ENCODE data around the gene PRAMEF1. TPM values are rescaled to one million over a fixed set of nuclear protein-coding genes. Genes with fewer than 3 reads are reported as not detected.

The PRAMEF1 gene
- total and polyA plus RNA-seq, 2 experiments from 2014 or later: not detected

DNA sequence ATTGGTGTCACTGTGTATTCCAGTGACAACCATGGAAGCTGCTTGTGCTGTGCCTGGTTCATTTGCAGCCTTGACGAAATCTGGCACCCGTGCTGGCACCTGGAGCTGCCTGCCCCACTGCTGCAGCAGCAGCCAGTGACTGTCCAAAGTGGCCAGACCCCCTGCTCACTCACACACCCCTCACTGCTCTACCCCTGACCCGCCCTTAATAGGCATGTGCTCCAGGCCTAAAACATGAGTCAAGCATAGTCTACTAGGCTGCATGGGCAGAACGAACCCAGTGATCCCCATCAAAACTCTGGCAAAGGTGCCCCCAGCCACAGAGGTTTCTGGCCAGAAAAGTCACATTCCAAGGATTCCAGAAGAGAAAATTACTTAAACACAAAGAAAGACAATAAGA is 7.7 kb downstream of the PRAMEF1 start:
- H3K4me1 ChIP-seq (ENCODE audit: insufficient read depth): no peaks in the 10 kb centered on the region
- H3K9me3 ChIP-seq (ENCODE audit: low read depth): no peaks in the 10 kb centered on the region
- no peak overlapping the region for H3K4me3 ChIP-seq
- no peaks in the 10 kb centered on the region for H3K27me3 ChIP-seq (replicated peaks; ENCODE audit: insufficient read depth)
- in situ Hi-C loops (cut with MboI): no loop called here
- H3K27ac ChIP-seq: no peak overlapping the region
- H3K9me2 ChIP-seq (ENCODE audit: insufficient read depth): no peaks in the 10 kb centered on the region
- H3K36me3 ChIP-seq (ENCODE audit: low read depth): no peaks in the 10 kb centered on the region
- no peaks in the 10 kb centered on the region for H3F3A ChIP-seq (ENCODE audit: insufficient read depth)
- H3K9ac ChIP-seq: no peak overlapping the region
- H2AFZ ChIP-seq: no peak overlapping the region
- no peak overlapping the region for H3K4me2 ChIP-seq (ENCODE audit: unreplicated experiment)
- WGBS, 2 experiments (ENCODE audit: low coverage in 1 of 2, low lambda C conversion rate in 2 of 2, missing lambda C conversion rate in 2 of 2): 11 to 12% methylated on average over 4 of the region's 4 CpGs
- no peaks in the 10 kb centered on the region for H4K20me1 ChIP-seq (ENCODE audit: insufficient read depth)
- H3K79me2 ChIP-seq (ENCODE audit: insufficient read depth): no peaks in the 10 kb centered on the region
- no peak for TF ChIP-seq EZH2phosphoT487 (IDR thresholded peaks at IDR 0.05; ENCODE audit: insufficient read depth, low read depth)
- no peak for TF ChIP-seq EZH2 (IDR thresholded peaks at IDR 0.05; ENCODE audit: insufficient read depth, poor library complexity, severe bottlenecking)
- no peak for DNase-seq

DNA sequence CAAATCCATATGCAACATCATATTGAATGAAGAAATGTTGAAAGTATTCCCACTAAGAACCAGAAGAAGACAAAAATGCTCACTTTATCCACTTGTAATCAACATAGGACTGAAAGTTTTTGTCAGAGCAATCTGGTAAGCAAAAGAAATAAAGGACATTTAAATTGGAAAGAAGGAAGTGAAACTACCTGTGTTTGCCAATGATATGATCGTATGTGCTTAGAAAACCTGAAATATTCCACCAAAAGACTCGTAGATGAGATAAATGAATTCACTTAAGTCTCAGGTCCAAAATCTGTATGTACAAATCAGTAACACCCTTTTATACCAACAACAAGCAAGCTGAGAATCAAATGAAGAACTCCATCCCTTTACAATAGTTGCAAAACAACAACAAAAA is 8.5 kb downstream of the PRAMEF1 start:
- Histone ChIP-seq H2AFZ (no peak overlapping the region), H4K20me1 (ENCODE audit: insufficient read depth) (no peaks in the 10 kb centered on the region), H3F3A (ENCODE audit: insufficient read depth) (no peaks in the 10 kb centered on the region), H3K27me3 (replicated peaks; ENCODE audit: insufficient read depth) (no peaks in the 10 kb centered on the region), H3K4me1 (ENCODE audit: insufficient read depth) (no peaks in the 10 kb centered on the region), H3K27ac (no peak overlapping the region), H3K9me3 (ENCODE audit: low read depth) (no peaks in the 10 kb centered on the region), H3K9ac (no peak overlapping the region), H3K36me3 (ENCODE audit: low read depth) (no peaks in the 10 kb centered on the region), H3K9me2 (ENCODE audit: insufficient read depth) (no peaks in the 10 kb centered on the region), H3K4me2 (ENCODE audit: unreplicated experiment) (no peak overlapping the region), H3K79me2 (ENCODE audit: insufficient read depth) (no peaks in the 10 kb centered on the region), H3K4me3 (no peak overlapping the region)
- in situ Hi-C loops (cut with MboI): no loop called here
- 21 to 29% methylated on average over 2 of the region's 2 CpGs for WGBS, 2 experiments (ENCODE audit: low coverage in 1 of 2, low lambda C conversion rate in 2 of 2, missing lambda C conversion rate in 2 of 2)
- TF ChIP-seq EZH2phosphoT487 (IDR thresholded peaks at IDR 0.05; ENCODE audit: insufficient read depth, low read depth) (no peak), EZH2 (IDR thresholded peaks at IDR 0.05; ENCODE audit: insufficient read depth, poor library complexity, severe bottlenecking) (no peak)
- DNase-seq: no peak

DNA sequence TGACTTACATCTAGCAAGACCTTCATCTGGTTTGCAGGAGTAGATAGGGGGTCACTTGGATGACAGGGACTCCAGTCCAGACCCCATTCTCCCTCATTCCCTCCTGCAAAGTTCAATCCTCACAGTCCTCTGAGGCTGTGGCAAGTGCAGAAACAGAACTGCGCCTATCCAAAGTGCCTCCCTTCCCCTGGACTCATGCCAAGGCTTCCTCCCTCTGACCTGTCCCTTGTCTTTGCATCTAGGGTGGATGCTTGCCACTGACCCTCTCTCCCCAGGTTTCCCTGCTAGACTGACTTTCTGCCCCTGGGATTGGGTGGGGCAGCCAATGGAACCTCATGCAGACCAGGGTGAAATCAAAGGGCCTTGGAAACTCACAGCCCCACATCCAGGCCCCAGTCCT is 18.7 kb downstream of the PRAMEF1 start:
- no peak for DNase-seq
- H2AFZ ChIP-seq: peak overlapping the region; percentile 45; the same call in 1 of the 2 replicates
- H3K9me2 ChIP-seq (ENCODE audit: insufficient read depth): no peaks in the 10 kb centered on the region
- no peaks in the 10 kb centered on the region for H4K20me1 ChIP-seq (ENCODE audit: insufficient read depth)
- H3K36me3 ChIP-seq (ENCODE audit: low read depth): no peaks in the 10 kb centered on the region
- peaks cover 13% of the 10 kb centered on the region for H3K4me1 ChIP-seq (ENCODE audit: insufficient read depth)
- no peaks in the 10 kb centered on the region for H3K9me3 ChIP-seq (ENCODE audit: low read depth)
- peak overlapping the region; percentile 14; the same call in 1 of the 2 replicates for H3K9ac ChIP-seq
- 38 to 45% methylated on average over 1 of the region's 1 CpG for WGBS, 2 experiments (ENCODE audit: low coverage in 1 of 2, low lambda C conversion rate in 2 of 2, missing lambda C conversion rate in 2 of 2)
- H3F3A ChIP-seq (ENCODE audit: insufficient read depth): peaks cover 4% of the 10 kb centered on the region; the same call in 1 of the 2 replicates
- peak overlapping the region; percentile 61; the same call in 1 of the 2 replicates for H3K27ac ChIP-seq
- H3K4me3 ChIP-seq: no peak overlapping the region
- TF ChIP-seq EZH2 (IDR thresholded peaks at IDR 0.05; ENCODE audit: insufficient read depth, poor library complexity, severe bottlenecking) (no peak), EZH2phosphoT487 (IDR thresholded peaks at IDR 0.05; ENCODE audit: insufficient read depth, low read depth) (no peak)
- H3K27me3 ChIP-seq (replicated peaks; ENCODE audit: insufficient read depth): no peaks in the 10 kb centered on the region
- H3K4me2 ChIP-seq (ENCODE audit: unreplicated experiment): no peak overlapping the region
- H3K79me2 ChIP-seq (ENCODE audit: insufficient read depth): no peaks in the 10 kb centered on the region
- in situ Hi-C loops (cut with MboI): no loop called here

DNA sequence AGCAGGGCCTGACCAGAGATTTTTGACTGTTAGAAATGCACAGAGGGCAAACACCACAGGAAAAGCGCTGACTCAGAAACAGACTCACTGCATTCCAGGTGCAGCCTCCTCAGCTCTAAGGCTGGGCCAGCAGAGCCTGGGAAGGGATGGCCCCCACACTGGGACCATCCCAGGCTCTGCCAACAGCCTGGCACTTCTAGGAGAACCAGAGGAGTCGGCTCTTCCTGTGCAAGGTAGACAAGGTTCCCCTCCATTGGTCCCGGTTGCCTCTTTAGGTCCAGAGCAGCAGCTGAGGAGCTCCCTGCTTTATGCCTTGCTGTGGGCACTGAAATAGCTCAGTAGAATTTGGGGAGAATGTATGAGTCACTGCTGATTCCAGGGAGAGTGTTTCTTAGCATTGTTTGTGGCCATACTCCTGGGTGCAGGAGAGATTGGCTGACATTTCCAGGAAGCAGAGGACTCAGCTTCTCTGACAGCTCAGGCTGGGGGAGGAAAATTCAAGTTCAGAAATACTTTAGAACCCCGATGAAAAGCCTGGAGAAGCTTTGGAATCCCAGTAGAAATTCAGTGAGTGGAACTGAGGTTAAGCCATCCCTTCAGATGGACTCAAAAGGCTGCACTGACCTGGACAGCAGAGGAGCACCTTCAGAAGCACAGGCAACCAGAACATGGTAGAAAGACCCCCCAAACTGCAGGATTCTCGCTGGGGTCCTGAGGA is 19.7 kb downstream of the PRAMEF1 start:
- H3K4me2 ChIP-seq (ENCODE audit: unreplicated experiment): peak overlapping the region; percentile 59
- TF ChIP-seq EZH2 (IDR thresholded peaks at IDR 0.05; ENCODE audit: insufficient read depth, poor library complexity, severe bottlenecking) (no peak), EZH2phosphoT487 (IDR thresholded peaks at IDR 0.05; ENCODE audit: insufficient read depth, low read depth) (no peak)
- H3K27ac ChIP-seq: peak overlapping the region; percentile 61
- H3F3A ChIP-seq (ENCODE audit: insufficient read depth): peaks cover 4% of the 10 kb centered on the region; the same call in 1 of the 2 replicates
- no peaks in the 10 kb centered on the region for H3K27me3 ChIP-seq (replicated peaks; ENCODE audit: insufficient read depth)
- H3K9ac ChIP-seq: peak overlapping the region; percentile 43
- H3K36me3 ChIP-seq (ENCODE audit: low read depth): no peaks in the 10 kb centered on the region
- peak; percentile 67 for DNase-seq
- H3K9me3 ChIP-seq (ENCODE audit: low read depth): no peaks in the 10 kb centered on the region
- WGBS, 2 experiments (ENCODE audit: low coverage in 1 of 2, low lambda C conversion rate in 2 of 2, missing lambda C conversion rate in 2 of 2): 21 to 28% methylated on average over 5 of the region's 5 CpGs
- H3K9me2 ChIP-seq (ENCODE audit: insufficient read depth): no peaks in the 10 kb centered on the region
- H4K20me1 ChIP-seq (ENCODE audit: insufficient read depth): no peaks in the 10 kb centered on the region
- H3K79me2 ChIP-seq (ENCODE audit: insufficient read depth): no peaks in the 10 kb centered on the region
- in situ Hi-C loops (cut with MboI): no loop called here
- H3K4me3 ChIP-seq: peak overlapping the region; percentile 44
- peak overlapping the region; percentile 45 for H2AFZ ChIP-seq
- peaks cover 13% of the 10 kb centered on the region for H3K4me1 ChIP-seq (ENCODE audit: insufficient read depth)
